GM12872 (cell line): ENCODE data around the gene CCDC149.

Experiments
- TF ChIP-seq, protein P1 (sequence below): IDR thresholded peaks from 3 replicates; pipeline ENCODE4 v1.5.1; 2011; ENCODE audit warnings: low read depth, mild to moderate bottlenecking, low read length, moderate library complexity; ENCODE audit not compliant: insufficient read depth

The CCDC149 gene

DNA sequence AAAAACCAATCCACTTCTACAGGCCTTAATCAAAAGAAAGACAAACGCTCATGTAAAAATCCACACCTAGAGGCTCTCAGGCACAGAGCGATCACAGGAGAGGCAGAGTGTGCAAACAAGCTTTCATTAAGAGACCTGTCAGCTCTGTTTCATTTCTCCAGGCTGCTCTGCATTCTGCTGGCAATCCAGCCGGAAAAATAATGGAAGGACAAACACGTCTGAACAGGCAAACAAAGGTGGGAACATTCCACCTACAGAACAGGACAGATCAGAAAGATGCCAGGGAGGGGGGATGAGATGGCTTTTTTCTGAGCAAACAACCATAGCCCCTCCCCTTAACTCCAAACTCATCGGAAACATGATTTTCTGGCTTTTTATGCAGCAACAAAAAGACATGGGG, 107.8 kb downstream of the CCDC149 start:
- TF ChIP-seq, protein P1, sequence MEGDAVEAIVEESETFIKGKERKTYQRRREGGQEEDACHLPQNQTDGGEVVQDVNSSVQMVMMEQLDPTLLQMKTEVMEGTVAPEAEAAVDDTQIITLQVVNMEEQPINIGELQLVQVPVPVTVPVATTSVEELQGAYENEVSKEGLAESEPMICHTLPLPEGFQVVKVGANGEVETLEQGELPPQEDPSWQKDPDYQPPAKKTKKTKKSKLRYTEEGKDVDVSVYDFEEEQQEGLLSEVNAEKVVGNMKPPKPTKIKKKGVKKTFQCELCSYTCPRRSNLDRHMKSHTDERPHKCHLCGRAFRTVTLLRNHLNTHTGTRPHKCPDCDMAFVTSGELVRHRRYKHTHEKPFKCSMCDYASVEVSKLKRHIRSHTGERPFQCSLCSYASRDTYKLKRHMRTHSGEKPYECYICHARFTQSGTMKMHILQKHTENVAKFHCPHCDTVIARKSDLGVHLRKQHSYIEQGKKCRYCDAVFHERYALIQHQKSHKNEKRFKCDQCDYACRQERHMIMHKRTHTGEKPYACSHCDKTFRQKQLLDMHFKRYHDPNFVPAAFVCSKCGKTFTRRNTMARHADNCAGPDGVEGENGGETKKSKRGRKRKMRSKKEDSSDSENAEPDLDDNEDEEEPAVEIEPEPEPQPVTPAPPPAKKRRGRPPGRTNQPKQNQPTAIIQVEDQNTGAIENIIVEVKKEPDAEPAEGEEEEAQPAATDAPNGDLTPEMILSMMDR = no peak

DNA sequence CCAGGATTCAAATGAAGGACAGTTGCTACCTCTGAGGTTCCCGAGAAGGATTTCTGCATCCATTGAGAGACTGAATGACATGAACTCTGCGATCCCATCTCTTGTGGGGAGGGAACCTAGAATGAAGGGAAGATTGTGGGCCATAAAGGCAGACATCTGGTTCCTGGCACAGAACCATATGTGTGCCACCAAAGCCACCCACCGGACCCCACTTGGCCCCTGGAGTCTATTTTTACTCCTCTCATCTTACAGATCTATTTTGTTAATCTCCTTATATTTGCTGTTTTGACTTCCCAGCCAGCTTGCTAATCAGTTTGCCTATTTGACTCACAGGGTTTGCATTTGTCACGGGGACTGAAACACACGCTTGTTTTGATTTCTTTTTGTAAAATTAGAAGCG, 110.2 kb downstream of the CCDC149 start:
- TF ChIP-seq, protein P1 = no peak

DNA sequence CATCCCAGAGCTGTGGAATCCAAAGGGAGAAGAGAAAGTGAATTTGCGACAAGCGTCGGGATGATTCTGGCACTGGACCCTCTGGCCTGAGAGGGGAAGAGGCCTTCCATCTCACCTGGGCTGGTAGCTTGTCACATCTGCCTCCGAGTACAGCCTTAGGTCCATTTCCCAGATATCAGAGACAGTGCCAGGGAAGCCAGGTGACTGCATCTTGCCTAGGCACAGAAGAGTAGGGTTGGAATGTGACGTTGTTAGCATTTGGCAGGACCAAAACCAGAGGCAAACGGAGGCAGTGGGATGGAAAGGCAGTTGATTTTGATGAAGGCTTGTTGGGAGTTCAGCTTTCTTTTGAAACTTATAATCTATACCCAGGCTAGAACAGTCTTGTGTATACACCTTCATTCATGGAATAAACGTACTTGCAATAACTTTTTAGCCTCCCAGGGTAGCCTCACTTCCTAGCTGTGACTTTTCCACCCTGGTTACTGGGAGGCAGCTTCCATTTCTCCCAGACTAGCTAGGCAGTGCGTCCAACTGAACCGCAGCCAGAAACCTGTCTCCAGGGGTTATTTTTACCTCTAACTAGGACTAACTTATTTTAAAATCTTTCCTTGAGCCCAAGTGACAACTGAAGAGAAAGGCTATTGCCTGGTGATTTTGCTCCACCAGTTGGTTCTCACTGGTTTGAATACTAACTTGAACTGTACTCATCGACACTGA, 111.5 kb downstream of the CCDC149 start:
- TF ChIP-seq, protein P1 = no peak

DNA sequence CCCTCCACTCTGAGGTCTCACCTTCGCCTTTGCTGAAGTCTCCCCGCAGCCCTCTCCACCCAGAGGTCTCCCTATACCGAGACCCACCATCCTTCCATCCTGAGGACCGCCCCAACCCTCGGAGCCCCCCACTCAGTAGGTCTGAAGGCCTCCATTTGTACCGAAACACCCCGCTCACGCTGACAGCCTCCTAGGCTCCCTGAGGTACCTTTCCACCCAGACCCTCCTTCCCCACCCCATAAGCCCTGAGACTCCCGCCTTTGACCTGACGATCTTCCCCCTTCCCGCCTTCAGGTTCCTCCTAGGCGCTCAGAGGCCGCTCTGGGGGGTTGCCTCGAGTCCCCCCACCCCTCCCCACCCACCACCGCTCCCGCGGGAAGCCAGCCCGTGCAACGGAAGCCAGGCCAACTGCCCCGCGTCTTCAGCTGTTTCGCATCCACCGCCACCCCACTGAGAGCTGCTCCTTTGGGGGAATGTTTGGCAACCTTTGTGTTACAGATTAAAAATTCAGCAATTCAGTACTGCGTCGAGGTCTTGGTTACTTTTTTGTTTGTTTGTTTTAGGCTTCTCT, 112.4 kb downstream of the CCDC149 start:
- TF ChIP-seq, protein P1 = no peak

DNA sequence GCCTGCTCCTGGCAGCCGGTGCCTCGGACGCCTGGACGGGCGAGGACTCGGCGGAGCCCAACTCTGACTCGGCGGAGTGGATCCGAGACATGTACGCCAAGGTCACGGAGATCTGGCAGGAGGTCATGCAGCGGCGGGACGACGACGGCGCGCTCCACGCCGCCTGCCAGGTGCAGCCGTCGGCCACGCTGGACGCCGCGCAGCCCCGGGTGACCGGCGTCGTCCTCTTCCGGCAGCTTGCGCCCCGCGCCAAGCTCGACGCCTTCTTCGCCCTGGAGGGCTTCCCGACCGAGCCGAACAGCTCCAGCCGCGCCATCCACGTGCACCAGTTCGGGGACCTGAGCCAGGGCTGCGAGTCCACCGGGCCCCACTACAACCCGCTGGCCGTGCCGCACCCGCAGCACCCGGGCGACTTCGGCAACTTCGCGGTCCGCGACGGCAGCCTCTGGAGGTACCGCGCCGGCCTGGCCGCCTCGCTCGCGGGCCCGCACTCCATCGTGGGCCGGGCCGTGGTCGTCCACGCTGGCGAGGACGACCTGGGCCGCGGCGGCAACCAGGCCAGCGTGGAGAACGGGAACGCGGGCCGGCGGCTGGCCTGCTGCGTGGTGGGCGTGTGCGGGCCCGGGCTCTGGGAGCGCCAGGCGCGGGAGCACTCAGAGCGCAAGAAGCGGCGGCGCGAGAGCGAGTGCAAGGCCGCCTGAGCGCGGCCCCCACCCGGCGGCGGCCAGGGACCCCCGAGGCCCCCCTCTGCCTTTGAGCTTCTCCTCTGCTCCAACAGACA, 113.1 kb downstream of the CCDC149 start:
- TF ChIP-seq, protein P1 = no peak

DNA sequence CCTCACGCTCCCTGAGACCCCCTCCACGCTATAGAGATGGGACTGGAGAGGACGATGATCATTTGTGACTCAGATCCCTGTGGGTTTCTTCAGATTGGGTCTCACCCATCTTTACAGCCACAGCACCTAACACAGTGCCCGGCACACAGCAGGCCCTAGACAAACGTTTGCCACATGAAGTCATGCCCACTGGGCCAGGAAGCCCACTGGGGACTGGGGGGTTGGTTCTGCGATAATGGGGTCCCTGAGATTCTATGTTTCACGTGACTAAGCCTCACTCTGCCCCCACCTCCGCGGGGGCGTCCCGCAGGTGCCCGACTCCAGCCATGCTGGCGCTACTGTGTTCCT, 113.7 kb downstream of the CCDC149 start:
- TF ChIP-seq, protein P1 = no peak

DNA sequence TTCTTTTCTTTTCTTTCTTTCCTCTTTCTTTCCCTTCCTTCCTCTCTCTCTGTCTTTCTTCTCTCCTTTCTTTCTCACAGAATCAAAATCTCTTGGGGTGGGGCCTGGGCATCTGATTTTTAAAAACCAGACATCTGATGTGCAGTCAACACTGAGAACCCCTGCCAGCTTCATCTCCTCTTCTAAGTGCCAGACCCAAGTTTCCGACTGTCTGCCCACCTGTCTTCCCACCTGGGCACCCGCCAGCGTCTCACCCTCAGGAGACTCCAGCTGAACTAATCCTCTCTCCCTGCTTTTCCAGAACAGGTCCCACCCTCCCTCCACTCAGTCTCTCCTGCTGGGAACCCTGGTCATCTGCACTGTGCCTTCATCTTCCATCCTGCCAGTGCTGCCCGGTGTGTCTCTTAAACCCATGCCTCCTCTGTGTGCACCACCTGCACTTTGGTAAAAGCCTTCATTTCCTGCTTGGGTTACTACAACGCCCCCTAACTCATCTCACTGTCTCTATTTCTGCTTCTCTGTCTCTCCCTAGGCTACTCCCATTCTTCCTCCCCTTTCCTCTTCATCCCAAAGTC, 114.7 kb downstream of the CCDC149 start:
- TF ChIP-seq, protein P1 = no peak
